T-helper 2 cell treated with Interferon-gamma antibody and Interleukin-4, amounts not matched to agents 5 μg/mL and 100 μg/mL, for 36 hours (primary cell): ENCODE measurements around the gene LPCAT2.

Experiments
- DNase-seq: peaks from one replicate; pipeline ENCODE4 v3.0.0; 2021; ENCODE audit warnings: low spot score
- H3K27ac Mint-ChIP-seq: one replicate; pipeline ENCODE4 v1.8.0; 2021; ENCODE audit warnings: mild to moderate bottlenecking, mixed read lengths
- H3K27me3 Mint-ChIP-seq: one replicate; pipeline ENCODE4 v1.8.0; 2021; ENCODE audit warnings: low read depth, mixed read lengths
- H3K36me3 Mint-ChIP-seq: one replicate; pipeline ENCODE4 v1.8.0; 2021; ENCODE audit warnings: low read depth, mixed read lengths
- H3K4me1 Mint-ChIP-seq: one replicate; pipeline ENCODE4 v1.8.0; 2021; ENCODE audit warnings: low read depth, mixed read lengths
- H3K4me3 Mint-ChIP-seq: one replicate; pipeline ENCODE4 v1.8.0; 2022; ENCODE audit warnings: mild to moderate bottlenecking, moderate library complexity, mixed read lengths
- H3K9me3 Mint-ChIP-seq: one replicate; pipeline ENCODE4 v1.8.0; 2021; ENCODE audit warnings: mixed read lengths

LPCAT2 gene

GRCh38 chr16:55530316-55530856, 21.5 kb downstream of the LPCAT2 start:
- Mint-ChIP-seq H3K27ac (no peak overlapping the region), H3K4me1 (no peaks in the 10 kb centered on the region), H3K4me3 (no peak overlapping the region), H3K36me3 (no peaks in the 10 kb centered on the region), H3K9me3 (no peaks in the 10 kb centered on the region), H3K27me3 (no peaks in the 10 kb centered on the region)
- DNase-seq: no peak

GRCh38 chr16:55532227-55532626, 23.4 kb downstream of the LPCAT2 start:
- no peak for DNase-seq
- no peak overlapping the region for H3K4me3 Mint-ChIP-seq
- no peak overlapping the region for H3K27ac Mint-ChIP-seq
- H3K27me3 Mint-ChIP-seq: no peaks in the 10 kb centered on the region
- no peaks in the 10 kb centered on the region for H3K36me3 Mint-ChIP-seq
- H3K4me1 Mint-ChIP-seq: no peaks in the 10 kb centered on the region
- H3K9me3 Mint-ChIP-seq: no peaks in the 10 kb centered on the region

DNA sequence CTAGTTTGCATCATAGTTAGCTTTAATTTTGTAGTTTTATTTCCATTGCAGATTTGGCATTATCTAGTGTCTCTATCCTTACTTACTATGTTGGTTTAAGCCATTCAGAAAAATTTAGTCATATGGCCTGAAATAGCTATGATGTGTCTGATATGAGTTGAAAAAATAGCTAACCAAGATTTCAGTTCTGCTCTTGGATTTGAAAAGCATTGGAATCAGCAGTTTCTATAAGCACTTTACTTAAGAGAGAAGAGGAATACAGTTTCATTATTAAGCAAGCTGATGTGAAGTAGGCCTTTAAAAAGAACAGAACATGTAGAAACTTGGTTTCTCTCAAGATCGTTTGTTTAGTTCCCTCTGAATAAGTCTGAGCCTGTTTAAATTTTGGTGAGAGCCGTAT, 25.9 kb downstream of the LPCAT2 start:
- Mint-ChIP-seq H3K4me3 (no peak overlapping the region), H3K9me3 (no peaks in the 10 kb centered on the region), H3K27ac (no peak overlapping the region), H3K4me1 (no peaks in the 10 kb centered on the region), H3K36me3 (no peaks in the 10 kb centered on the region), H3K27me3 (no peaks in the 10 kb centered on the region)
- DNase-seq: no peak

DNA sequence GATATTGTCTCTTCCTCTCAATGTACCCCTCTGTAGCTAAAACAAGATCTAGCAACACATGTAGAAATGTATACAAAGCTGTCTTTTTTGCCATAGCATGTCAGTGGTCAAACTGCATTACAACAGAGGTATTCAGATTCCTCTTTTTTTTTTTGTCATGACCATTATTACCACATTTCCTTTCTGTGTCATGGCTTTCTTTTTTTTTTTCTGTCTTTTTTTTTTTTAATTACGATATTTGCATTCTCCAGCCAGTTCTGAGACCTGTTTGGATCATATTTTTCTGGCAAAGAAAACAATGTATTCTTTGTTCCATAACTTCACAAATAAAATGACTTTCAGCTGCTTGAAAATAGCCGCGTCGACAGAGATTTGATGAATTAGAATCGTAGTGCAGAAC, 30.2 kb downstream of the LPCAT2 start:
- Mint-ChIP-seq H3K27ac (no peak overlapping the region), H3K9me3 (no peaks in the 10 kb centered on the region), H3K4me3 (no peak overlapping the region), H3K27me3 (no peaks in the 10 kb centered on the region), H3K36me3 (no peaks in the 10 kb centered on the region), H3K4me1 (no peaks in the 10 kb centered on the region)
- no peak for DNase-seq

- Mint-ChIP-seq H3K4me3 (no peak overlapping the region), H3K27ac (no peak overlapping the region), H3K27me3 (no peaks in the 10 kb centered on the region), H3K36me3 (no peaks in the 10 kb centered on the region), H3K4me1 (no peaks in the 10 kb centered on the region), H3K9me3 (no peaks in the 10 kb centered on the region)
- no peak for DNase-seq
Measured at GRCh38 chr16:55539488-55539887, 30.6 kb downstream of the LPCAT2 start.

DNA sequence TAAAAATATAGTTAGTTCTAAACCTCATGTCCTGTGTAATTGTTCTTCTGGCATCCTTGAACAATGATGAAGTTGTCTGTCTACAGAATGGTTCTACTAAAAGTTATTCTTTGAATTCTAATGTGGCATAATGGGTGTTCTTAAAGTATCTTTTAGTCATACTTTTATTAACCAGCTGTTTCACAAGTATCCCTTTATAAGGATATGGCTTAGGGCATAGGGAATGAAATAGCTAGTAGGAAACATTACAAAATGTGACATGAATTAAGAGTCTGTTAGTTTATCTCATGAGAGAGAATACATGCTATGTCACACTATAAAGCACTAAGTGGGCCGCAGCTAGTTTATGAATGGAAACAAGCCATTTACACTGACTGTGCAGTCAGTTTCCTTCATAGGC, 31.3 kb downstream of the LPCAT2 start:
- no peak for DNase-seq
- no peaks in the 10 kb centered on the region for H3K4me1 Mint-ChIP-seq
- H3K4me3 Mint-ChIP-seq: no peak overlapping the region
- no peaks in the 10 kb centered on the region for H3K36me3 Mint-ChIP-seq
- H3K27me3 Mint-ChIP-seq: no peaks in the 10 kb centered on the region
- no peak overlapping the region for H3K27ac Mint-ChIP-seq
- no peaks in the 10 kb centered on the region for H3K9me3 Mint-ChIP-seq

GRCh38 chr16:55542459-55543082, 33.7 kb downstream of the LPCAT2 start:
- Mint-ChIP-seq H3K27ac (no peak overlapping the region), H3K36me3 (no peaks in the 10 kb centered on the region), H3K27me3 (no peaks in the 10 kb centered on the region), H3K4me3 (no peak overlapping the region), H3K9me3 (no peaks in the 10 kb centered on the region), H3K4me1 (no peaks in the 10 kb centered on the region)
- DNase-seq: no peak

DNA sequence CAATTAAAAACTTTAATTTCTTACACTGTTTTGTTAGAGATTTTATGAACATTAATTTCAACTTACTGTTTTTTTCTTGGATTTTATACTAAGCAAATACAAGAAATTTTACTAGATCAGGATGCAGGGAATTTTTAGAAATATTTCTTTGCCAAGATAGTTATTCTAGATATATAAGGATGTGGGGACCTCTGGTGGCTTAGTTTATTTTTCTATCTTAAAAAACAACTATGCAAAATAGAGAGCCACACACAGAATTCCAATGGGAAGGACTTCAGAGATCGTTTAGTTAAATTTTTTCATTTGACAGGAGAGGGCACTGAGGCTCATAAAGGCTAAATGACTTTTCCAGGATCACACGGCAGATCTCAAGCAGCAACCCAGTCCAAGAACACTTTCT, 34.6 kb downstream of the LPCAT2 start:
- Mint-ChIP-seq H3K9me3 (no peaks in the 10 kb centered on the region), H3K27ac (no peak overlapping the region), H3K27me3 (no peaks in the 10 kb centered on the region), H3K4me3 (no peak overlapping the region), H3K4me1 (no peaks in the 10 kb centered on the region), H3K36me3 (no peaks in the 10 kb centered on the region)
- DNase-seq: no peak

DNA sequence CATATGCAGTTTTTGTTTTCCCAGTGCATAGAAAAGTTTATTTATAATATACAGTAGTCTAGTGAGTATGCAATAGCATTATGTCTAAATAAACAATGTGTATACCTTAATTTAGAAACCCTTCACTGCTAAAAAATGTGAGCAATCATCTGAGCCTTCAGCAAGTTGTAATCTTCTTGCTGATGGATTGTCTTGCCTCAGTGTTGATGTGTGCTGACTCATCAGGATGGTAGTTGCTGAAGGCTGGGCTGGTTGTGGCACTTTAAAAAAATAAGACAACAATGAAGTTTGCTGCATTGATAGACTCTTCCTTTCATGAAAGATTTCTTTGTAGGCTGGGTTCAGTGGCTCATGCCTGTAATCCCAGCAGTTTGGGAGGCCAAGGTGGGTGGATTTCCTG, 43.7 kb downstream of the LPCAT2 start:
- no peak overlapping the region for H3K27ac Mint-ChIP-seq
- H3K4me1 Mint-ChIP-seq: no peaks in the 10 kb centered on the region
- no peaks in the 10 kb centered on the region for H3K9me3 Mint-ChIP-seq

DNA sequence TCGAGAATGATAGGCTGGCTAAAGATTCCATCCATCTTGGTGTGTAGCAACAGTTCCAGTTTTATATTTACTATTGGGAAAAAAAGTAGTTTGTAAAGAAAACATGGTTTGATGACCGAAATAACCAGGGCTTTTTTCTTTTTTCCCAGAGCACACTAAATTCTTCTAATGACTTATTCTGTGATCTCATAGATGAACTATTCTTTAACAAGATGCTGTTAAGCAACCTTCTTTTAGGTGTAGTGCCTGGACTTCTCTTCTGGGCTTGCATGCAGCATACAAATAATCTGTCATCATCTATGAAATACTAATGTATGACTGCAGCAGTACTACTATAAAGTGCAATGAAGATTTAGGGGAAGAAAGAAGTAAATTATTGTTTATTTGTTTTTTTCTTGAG, 46.6 kb downstream of the LPCAT2 start:
- Mint-ChIP-seq H3K27ac (no peak overlapping the region), H3K27me3 (no peaks in the 10 kb centered on the region), H3K9me3 (no peaks in the 10 kb centered on the region), H3K36me3 (peaks cover 4% of the 10 kb centered on the region), H3K4me1 (no peaks in the 10 kb centered on the region), H3K4me3 (no peak overlapping the region)
- DNase-seq: no peak

More for the DNA sequence above, 43.7 kb downstream of the LPCAT2 start:
- Mint-ChIP-seq H3K4me3 (no peak overlapping the region), H3K27me3 (peaks cover 3% of the 10 kb centered on the region), H3K36me3 (peaks cover 4% of the 10 kb centered on the region)
- DNase-seq: no peak

DNA sequence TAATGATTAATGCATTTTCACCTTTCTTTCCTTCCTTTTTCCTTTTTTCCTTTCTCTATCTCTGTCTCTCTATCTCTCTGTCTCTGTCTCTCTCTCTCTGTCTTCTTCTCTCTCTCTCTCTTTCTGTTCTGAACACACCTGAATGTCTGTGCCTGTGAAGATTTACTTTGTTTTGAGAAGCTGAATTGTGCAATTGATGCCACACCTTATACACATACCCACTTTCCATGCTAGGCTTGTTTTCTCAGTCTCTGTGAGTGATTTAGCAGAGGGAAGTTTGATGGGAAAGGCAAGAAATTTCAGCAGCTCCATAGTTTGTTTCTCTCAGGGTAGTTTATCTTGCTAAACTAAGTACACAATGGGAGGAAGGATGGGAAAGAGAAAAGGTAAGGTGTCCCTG, 48.3 kb downstream of the LPCAT2 start:
- Mint-ChIP-seq H3K9me3 (no peaks in the 10 kb centered on the region), H3K27me3 (no peaks in the 10 kb centered on the region), H3K27ac (no peak overlapping the region), H3K4me1 (no peaks in the 10 kb centered on the region), H3K36me3 (peaks cover 4% of the 10 kb centered on the region), H3K4me3 (no peak overlapping the region)
- DNase-seq: no peak

- Mint-ChIP-seq H3K4me1 (no peaks in the 10 kb centered on the region), H3K27ac (no peak overlapping the region), H3K4me3 (no peak overlapping the region), H3K9me3 (no peaks in the 10 kb centered on the region), H3K27me3 (peaks cover 4% of the 10 kb centered on the region), H3K36me3 (peaks cover 4% of the 10 kb centered on the region)
- no peak for DNase-seq
Measured at GRCh38 chr16:55559233-55559632, 50.4 kb downstream of the LPCAT2 start.

- no peak overlapping the region for H3K4me3 Mint-ChIP-seq
- H3K9me3 Mint-ChIP-seq: no peaks in the 10 kb centered on the region
- H3K27me3 Mint-ChIP-seq: peaks cover 4% of the 10 kb centered on the region
- H3K27ac Mint-ChIP-seq: no peak overlapping the region
- H3K4me1 Mint-ChIP-seq: no peaks in the 10 kb centered on the region
- DNase-seq: no peak
- H3K36me3 Mint-ChIP-seq: no peaks in the 10 kb centered on the region
Measured at GRCh38 chr16:55559933-55560516, 51.2 kb downstream of the LPCAT2 start.

- no peak for DNase-seq
- peaks cover 4% of the 10 kb centered on the region for H3K27me3 Mint-ChIP-seq
- H3K36me3 Mint-ChIP-seq: no peaks in the 10 kb centered on the region
- no peaks in the 10 kb centered on the region for H3K9me3 Mint-ChIP-seq
- H3K27ac Mint-ChIP-seq: no peak overlapping the region
- H3K4me3 Mint-ChIP-seq: no peak overlapping the region
- H3K4me1 Mint-ChIP-seq: no peaks in the 10 kb centered on the region
Measured at GRCh38 chr16:55561319-55561848, 52.5 kb downstream of the LPCAT2 start.

GRCh38 chr16:55562936-55563335, 54.1 kb downstream of the LPCAT2 start:
- no peak for DNase-seq
- H3K4me3 Mint-ChIP-seq: no peak overlapping the region
- peaks cover 4% of the 10 kb centered on the region for H3K27me3 Mint-ChIP-seq
- no peaks in the 10 kb centered on the region for H3K36me3 Mint-ChIP-seq
- no peak overlapping the region for H3K27ac Mint-ChIP-seq
- no peaks in the 10 kb centered on the region for H3K9me3 Mint-ChIP-seq
- H3K4me1 Mint-ChIP-seq: no peaks in the 10 kb centered on the region
